ENCODE measurements around the gene FOXP1.

FOXP1 gene

GRCh38 chr3:71282976-71283375 lies 300.6 kb downstream of the FOXP1 start:
- in situ Hi-C loops (cut with MboI; ENCODE audit: low sequenced_read_pairs) = no loop called here

GRCh38 chr3:71281280-71281679 lies 302.2 kb downstream of the FOXP1 start:
- in situ Hi-C loops (cut with MboI; ENCODE audit: low sequenced_read_pairs) = no loop called here

GRCh38 chr3:71277341-71277740 lies 306.2 kb downstream of the FOXP1 start:
- in situ Hi-C loops (cut with MboI; ENCODE audit: low sequenced_read_pairs) = no loop called here

GRCh38 chr3:71276531-71276930 lies 307.0 kb downstream of the FOXP1 start:
- in situ Hi-C loops (cut with MboI; ENCODE audit: low sequenced_read_pairs) = no loop called here

- in situ Hi-C loops (cut with MboI; ENCODE audit: low sequenced_read_pairs) = no loop called here
Observed at GRCh38 chr3:71273453-71273852, 310.1 kb downstream of the FOXP1 start.

- in situ Hi-C loops (cut with MboI; ENCODE audit: low sequenced_read_pairs) = no loop called here
Observed at GRCh38 chr3:71271596-71271995, 311.9 kb downstream of the FOXP1 start.

GRCh38 chr3:71269906-71270305 lies 313.6 kb downstream of the FOXP1 start:
- in situ Hi-C loops (cut with MboI; ENCODE audit: low sequenced_read_pairs) = no loop called here

GRCh38 chr3:71268462-71268999 lies 315.0 kb downstream of the FOXP1 start:
- in situ Hi-C loops (cut with MboI; ENCODE audit: low sequenced_read_pairs) = no loop called here

- in situ Hi-C loops (cut with MboI; ENCODE audit: low sequenced_read_pairs) = no loop called here
Observed at GRCh38 chr3:71266875-71267274, 316.7 kb downstream of the FOXP1 start.

GRCh38 chr3:71265365-71265915 lies 318.1 kb downstream of the FOXP1 start:
- in situ Hi-C loops (cut with MboI; ENCODE audit: low sequenced_read_pairs) = no loop called here

- in situ Hi-C loops (cut with MboI; ENCODE audit: low sequenced_read_pairs) = no loop called here
Observed at GRCh38 chr3:71264840-71265239, 318.7 kb downstream of the FOXP1 start.

GRCh38 chr3:71262364-71263265 lies 320.9 kb downstream of the FOXP1 start:
- in situ Hi-C loops (cut with MboI; ENCODE audit: low sequenced_read_pairs) = no loop called here

GRCh38 chr3:71260782-71261181 lies 322.7 kb downstream of the FOXP1 start:
- in situ Hi-C loops (cut with MboI; ENCODE audit: low sequenced_read_pairs) = no loop called here

GRCh38 chr3:71258526-71258925 lies 325.0 kb downstream of the FOXP1 start:
- in situ Hi-C loops (cut with MboI; ENCODE audit: low sequenced_read_pairs) = no loop called here

GRCh38 chr3:71258116-71258515 lies 325.4 kb downstream of the FOXP1 start:
- in situ Hi-C loops (cut with MboI; ENCODE audit: low sequenced_read_pairs) = no loop called here

- in situ Hi-C loops (cut with MboI; ENCODE audit: low sequenced_read_pairs) = no loop called here
Observed at GRCh38 chr3:71255498-71255897, 328.0 kb downstream of the FOXP1 start.

GRCh38 chr3:71254281-71255057 lies 329.1 kb downstream of the FOXP1 start:
- in situ Hi-C loops (cut with MboI; ENCODE audit: low sequenced_read_pairs) = no loop called here

- in situ Hi-C loops (cut with MboI; ENCODE audit: low sequenced_read_pairs) = no loop called here
Observed at GRCh38 chr3:71253169-71253568, 330.4 kb downstream of the FOXP1 start.

- in situ Hi-C loops (cut with MboI; ENCODE audit: low sequenced_read_pairs) = no loop called here
Observed at GRCh38 chr3:71252466-71252865, 331.1 kb downstream of the FOXP1 start.

- in situ Hi-C loops (cut with MboI; ENCODE audit: low sequenced_read_pairs) = no loop called here
Observed at GRCh38 chr3:71251156-71251775, 332.3 kb downstream of the FOXP1 start.

- in situ Hi-C loops (cut with MboI; ENCODE audit: low sequenced_read_pairs) = no loop called here
Observed at GRCh38 chr3:71250026-71250425, 333.5 kb downstream of the FOXP1 start.
